Fibroblast of mammary gland (primary cell): ENCODE results near the gene MGAT5B.

Experiments
- DNase-seq: peaks from one replicate; pipeline ENCODE4 v3.0.0-alpha.2; 2010; ENCODE audit warnings: low read depth
- H3K4me3 ChIP-seq: 2 replicates; pipeline ENCODE4 v1.5.1; 2011; ENCODE audit warnings: low read depth, mild to moderate bottlenecking, low read length, moderate library complexity; ENCODE audit not compliant: control insufficient read depth
- CTCF ChIP-seq: conservative IDR thresholded peaks from 2 replicates; pipeline ENCODE4 v1.5.1; 2011; ENCODE audit warnings: low read depth, low read length, inconsistent platforms; ENCODE audit not compliant: control insufficient read depth, insufficient read depth

The MGAT5B gene

GRCh38 chr17:76934561-76935320 lies 66.5 kb downstream of the MGAT5B start:
- TF ChIP-seq CTCF: no peak
- DNase-seq: no peak
- no peak overlapping the region for H3K4me3 ChIP-seq

GRCh38 chr17:76935331-76935730 lies 67.1 kb downstream of the MGAT5B start:
- no peak overlapping the region for H3K4me3 ChIP-seq
- DNase-seq: peak; percentile 30
- TF ChIP-seq CTCF: no peak

- no peak for TF ChIP-seq CTCF
- H3K4me3 ChIP-seq: no peak overlapping the region
- DNase-seq: no peak
Measured at GRCh38 chr17:76937238-76937637, 69.0 kb downstream of the MGAT5B start.

- no peak for DNase-seq
- no peak overlapping the region for H3K4me3 ChIP-seq
- TF ChIP-seq CTCF: no peak
Measured at GRCh38 chr17:76938009-76938408, 69.8 kb downstream of the MGAT5B start.

- no peak for DNase-seq
- H3K4me3 ChIP-seq: no peak overlapping the region
- TF ChIP-seq CTCF: no peak
Measured at GRCh38 chr17:76940295-76940694, 72.1 kb downstream of the MGAT5B start.

- no peak for TF ChIP-seq CTCF
- DNase-seq: no peak
- H3K4me3 ChIP-seq: no peak overlapping the region
Measured at GRCh38 chr17:76940738-76941350, 72.6 kb downstream of the MGAT5B start.
